GM19099 (cell line): ENCODE results near the gene GORASP2.

Experiments used
- POLR2A ChIP-seq: IDR thresholded peaks from 3 replicates; pipeline ENCODE4 v1.6.1; 2011; ENCODE audit warnings: low read depth; ENCODE audit not compliant: insufficient read length; ENCODE audit errors: extremely low read depth

Gene GORASP2

DNA sequence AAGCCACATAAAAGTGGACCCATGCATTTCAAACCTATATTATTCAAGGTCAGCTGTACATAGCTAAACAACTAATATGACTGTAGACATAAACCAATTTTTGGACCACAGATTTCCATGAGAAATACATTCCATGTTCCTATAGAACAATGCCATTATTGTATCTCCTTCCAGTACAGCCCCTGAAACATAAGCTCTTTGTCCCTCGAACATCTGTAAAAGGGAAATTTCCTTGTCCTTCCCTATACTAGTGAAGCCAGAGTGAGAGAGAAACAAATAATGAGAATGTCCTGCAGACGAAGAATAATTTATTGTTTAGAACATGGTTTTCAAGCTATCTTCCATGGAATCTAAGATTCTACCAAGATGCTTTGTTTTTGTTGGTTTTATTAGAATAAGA is 75.3 kb downstream of the GORASP2 start:
- TF ChIP-seq POLR2A: no peak

- no peak for TF ChIP-seq POLR2A
Observed at GRCh38 chr2:171004833-171005232, 75.8 kb downstream of the GORASP2 start.

DNA sequence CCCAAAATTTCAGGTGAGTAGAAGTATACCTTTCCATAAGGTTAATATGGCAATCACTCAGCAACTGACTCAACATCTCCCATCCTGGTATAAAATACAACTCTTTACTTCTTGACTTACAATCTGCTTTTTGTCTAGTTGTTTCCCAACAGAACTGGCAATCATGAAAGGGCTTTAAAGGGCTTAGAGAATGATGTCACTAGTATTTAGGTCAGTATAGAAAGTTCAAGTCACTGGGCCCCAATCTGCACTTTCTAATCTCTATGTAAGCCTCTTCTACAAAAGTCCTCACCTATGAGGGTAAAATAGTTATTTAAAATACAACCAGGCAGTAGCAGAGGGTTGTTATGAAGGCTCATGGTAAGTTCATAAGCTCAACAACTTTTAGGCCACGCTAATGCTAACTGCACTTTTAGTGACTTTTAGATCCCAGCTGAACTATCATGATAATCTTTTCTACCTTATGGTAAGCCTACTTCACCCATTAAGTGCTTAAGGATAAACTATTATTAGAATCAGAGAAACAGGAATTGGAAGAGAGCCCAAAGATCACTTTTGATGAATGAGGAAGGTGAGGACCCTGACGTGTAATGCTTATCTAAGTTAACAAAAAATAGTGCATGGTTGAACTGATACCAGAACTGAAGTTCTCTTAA is 79.6 kb downstream of the GORASP2 start:
- TF ChIP-seq POLR2A: no peak

- TF ChIP-seq POLR2A: no peak
Observed at GRCh38 chr2:171009386-171009785, 80.3 kb downstream of the GORASP2 start.

DNA sequence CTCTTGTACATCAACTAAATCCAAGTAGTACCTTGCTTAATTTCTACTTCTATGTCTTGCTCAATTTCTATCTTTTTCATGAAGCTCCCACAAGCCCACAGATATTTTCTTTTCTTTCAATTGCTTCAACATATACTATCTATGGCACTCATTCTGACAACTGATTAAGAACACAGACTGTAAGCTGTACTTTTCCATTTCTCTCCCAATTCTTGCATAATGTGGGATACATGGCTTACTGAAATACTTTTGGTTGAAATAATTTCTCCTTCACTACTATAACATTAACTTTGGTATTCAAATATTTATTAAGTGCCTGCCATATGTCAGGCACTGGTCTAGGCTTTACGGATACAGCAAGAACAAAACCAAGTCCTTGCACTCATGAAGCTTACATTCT is 84.8 kb downstream of the GORASP2 start:
- TF ChIP-seq POLR2A: no peak

DNA sequence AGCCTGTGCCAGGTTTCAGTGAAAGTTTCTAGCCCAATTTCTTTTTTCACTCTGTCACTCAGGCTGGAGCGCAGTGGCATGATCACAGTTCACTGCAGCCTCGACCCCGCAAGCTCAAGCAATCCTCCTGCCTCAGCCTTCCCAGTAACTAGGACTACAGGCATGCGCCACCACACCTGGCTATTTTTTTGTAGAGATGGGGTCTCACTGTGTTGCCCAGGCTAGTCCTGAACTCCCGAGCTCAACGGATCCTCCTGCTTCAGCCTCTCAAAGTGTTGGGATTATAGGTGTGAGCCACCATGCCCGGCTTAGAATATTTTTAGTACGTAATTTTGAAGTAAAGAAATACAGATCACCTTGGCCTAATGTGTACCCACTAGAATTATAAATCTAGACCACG is 87.1 kb downstream of the GORASP2 start:
- no peak for TF ChIP-seq POLR2A
